ENCODE data around the gene EXOC6.

EXOC6 gene, protein sequence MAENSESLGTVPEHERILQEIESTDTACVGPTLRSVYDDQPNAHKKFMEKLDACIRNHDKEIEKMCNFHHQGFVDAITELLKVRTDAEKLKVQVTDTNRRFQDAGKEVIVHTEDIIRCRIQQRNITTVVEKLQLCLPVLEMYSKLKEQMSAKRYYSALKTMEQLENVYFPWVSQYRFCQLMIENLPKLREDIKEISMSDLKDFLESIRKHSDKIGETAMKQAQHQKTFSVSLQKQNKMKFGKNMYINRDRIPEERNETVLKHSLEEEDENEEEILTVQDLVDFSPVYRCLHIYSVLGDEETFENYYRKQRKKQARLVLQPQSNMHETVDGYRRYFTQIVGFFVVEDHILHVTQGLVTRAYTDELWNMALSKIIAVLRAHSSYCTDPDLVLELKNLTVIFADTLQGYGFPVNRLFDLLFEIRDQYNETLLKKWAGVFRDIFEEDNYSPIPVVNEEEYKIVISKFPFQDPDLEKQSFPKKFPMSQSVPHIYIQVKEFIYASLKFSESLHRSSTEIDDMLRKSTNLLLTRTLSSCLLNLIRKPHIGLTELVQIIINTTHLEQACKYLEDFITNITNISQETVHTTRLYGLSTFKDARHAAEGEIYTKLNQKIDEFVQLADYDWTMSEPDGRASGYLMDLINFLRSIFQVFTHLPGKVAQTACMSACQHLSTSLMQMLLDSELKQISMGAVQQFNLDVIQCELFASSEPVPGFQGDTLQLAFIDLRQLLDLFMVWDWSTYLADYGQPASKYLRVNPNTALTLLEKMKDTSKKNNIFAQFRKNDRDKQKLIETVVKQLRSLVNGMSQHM
- 19.2 to 23.0 (median 21.3) reads per million in 3 donors for total RNA-seq

DNA sequence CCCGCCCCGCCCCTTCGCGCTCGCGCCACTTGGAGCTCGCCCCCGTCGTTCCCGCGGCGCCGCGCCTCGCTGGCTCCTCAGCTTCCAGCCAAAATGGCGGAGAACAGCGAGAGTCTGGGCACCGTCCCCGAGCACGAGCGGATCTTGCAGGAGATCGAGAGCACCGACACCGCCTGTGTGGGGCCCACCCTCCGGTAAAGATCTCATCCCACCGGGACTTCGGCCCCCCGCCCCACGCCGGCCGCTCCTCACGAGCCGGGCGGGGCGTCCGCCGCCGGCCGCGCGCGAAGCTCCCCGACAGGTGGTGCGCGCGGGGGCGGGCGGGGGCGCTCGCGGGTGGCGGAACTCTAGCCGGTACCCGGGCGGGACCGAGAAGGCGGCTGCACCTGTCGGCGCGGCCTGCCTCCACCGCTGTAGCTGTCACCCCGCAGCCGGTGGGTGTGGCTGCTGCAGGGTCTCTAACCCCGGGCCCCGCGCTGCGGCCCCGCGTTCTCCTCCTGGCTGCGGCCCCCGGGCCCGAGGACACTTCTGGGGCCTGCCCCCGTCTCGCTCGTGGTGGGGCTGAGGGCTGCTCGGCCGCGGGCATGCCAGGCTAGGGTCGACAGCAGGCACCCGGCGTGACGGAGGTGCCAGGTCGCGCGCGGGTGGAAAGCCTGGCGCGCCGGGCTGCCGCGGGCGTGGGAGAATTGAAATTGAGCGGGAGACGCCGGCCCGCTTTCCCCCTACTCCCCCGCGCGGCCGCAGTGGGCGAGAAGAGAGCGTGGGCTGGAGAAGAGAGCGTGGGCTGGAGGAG, at the start of gene EXOC6:
EXOC6 (plus strand) TSS at position 80 of the 793 bp plus-strand sequence; CDS start at position 94, 14 bp downstream.
- peak within 1 kb of the TSS; percentile 84 for H3K4me3 ChIP-seq (ENCODE audit: insufficient read depth, low read depth, low read length, poor library complexity, severe bottlenecking)
- DNase-seq, result peak; percentile 69 to 79 (median 77)
- peaks cover 6% of the 10 kb centered on the region for H3K4me1 ChIP-seq (ENCODE audit: control insufficient read depth, insufficient read depth, low read length, poor library complexity, severe bottlenecking)
- no peaks in the 10 kb centered on the region for H3K9me3 ChIP-seq (ENCODE audit: control insufficient read depth, low read length)
- H3K36me3 ChIP-seq (ENCODE audit: control insufficient read depth, insufficient read depth, low read length), result no peaks in the 10 kb centered on the region
- H3K27me3 ChIP-seq (replicated peaks; ENCODE audit: control insufficient read depth, insufficient read depth, low read length, poor library complexity, severe bottlenecking), result no peaks in the 10 kb centered on the region
- H3K27ac ChIP-seq (ENCODE audit: insufficient read depth, low read length, poor library complexity, severe bottlenecking), result peak within 1 kb of the TSS; percentile 87

DNA sequence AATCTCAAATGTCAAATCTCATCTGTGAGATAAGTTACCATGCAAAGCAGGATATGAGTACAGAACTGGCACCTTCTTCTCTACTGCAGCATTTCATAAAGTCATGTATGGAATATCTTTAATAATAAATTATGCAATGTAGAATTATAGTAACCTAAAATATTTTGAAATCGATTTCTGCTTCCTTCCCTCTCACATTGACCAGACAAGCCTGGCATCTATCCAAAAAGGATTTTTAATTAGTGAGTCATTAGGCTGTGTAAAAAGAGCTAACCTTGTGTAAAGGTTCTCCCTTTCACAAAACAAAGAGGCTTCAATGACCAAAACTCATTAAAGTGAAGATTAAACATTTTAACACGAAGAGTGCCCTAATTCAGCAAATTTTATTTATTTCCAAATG, 48.8 kb upstream of the EXOC6 start:
- Histone ChIP-seq H3K9me3 (ENCODE audit: control insufficient read depth, low read length) (no peaks in the 10 kb centered on the region), H3K27ac (ENCODE audit: insufficient read depth, low read length, poor library complexity, severe bottlenecking) (no peak overlapping the region), H3K4me3 (ENCODE audit: insufficient read depth, low read depth, low read length, poor library complexity, severe bottlenecking) (no peak overlapping the region), H3K27me3 (replicated peaks; ENCODE audit: control insufficient read depth, insufficient read depth, low read length, poor library complexity, severe bottlenecking) (no peaks in the 10 kb centered on the region), H3K36me3 (ENCODE audit: control insufficient read depth, insufficient read depth, low read length) (no peaks in the 10 kb centered on the region), H3K4me1 (ENCODE audit: control insufficient read depth, insufficient read depth, low read length, poor library complexity, severe bottlenecking) (no peaks in the 10 kb centered on the region)
- DNase-seq, result no peak

DNA sequence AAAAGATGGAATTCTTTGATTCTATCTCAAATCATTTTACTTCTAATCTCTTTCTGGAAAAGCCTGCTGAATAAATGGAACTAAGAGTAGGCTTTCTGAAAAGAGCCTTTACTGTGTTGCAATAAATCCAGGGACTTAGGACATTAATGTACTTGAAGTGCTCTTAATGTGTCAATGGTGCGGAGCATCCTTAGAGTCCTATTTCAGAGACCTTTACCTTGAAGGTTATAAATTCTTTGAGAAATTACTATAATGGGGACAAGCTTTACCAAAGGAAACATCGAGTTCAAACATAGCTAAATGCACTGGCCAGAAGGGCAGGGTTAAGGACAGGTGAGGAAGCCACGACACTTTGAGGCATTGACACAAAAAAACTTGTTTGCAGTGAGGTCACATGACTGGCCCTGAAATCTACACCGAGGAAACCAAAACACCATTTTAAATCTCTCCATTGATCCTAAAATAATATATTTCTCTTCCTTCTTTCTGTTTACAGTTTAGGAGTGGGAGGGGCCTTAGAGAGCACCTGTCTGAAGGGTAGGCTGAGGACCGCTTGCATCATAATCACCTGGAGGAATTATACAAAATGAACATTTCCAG, 48.1 kb upstream of the EXOC6 start:
- H3K27ac ChIP-seq (ENCODE audit: insufficient read depth, low read length, poor library complexity, severe bottlenecking), result no peak overlapping the region
- H3K4me3 ChIP-seq (ENCODE audit: insufficient read depth, low read depth, low read length, poor library complexity, severe bottlenecking), result no peak overlapping the region
- H3K36me3 ChIP-seq (ENCODE audit: control insufficient read depth, insufficient read depth, low read length), result no peaks in the 10 kb centered on the region
- H3K9me3 ChIP-seq (ENCODE audit: control insufficient read depth, low read length), result no peaks in the 10 kb centered on the region
- no peaks in the 10 kb centered on the region for H3K27me3 ChIP-seq (replicated peaks; ENCODE audit: control insufficient read depth, insufficient read depth, low read length, poor library complexity, severe bottlenecking)
- no peaks in the 10 kb centered on the region for H3K4me1 ChIP-seq (ENCODE audit: control insufficient read depth, insufficient read depth, low read length, poor library complexity, severe bottlenecking)
- DNase-seq, result no peak

DNA sequence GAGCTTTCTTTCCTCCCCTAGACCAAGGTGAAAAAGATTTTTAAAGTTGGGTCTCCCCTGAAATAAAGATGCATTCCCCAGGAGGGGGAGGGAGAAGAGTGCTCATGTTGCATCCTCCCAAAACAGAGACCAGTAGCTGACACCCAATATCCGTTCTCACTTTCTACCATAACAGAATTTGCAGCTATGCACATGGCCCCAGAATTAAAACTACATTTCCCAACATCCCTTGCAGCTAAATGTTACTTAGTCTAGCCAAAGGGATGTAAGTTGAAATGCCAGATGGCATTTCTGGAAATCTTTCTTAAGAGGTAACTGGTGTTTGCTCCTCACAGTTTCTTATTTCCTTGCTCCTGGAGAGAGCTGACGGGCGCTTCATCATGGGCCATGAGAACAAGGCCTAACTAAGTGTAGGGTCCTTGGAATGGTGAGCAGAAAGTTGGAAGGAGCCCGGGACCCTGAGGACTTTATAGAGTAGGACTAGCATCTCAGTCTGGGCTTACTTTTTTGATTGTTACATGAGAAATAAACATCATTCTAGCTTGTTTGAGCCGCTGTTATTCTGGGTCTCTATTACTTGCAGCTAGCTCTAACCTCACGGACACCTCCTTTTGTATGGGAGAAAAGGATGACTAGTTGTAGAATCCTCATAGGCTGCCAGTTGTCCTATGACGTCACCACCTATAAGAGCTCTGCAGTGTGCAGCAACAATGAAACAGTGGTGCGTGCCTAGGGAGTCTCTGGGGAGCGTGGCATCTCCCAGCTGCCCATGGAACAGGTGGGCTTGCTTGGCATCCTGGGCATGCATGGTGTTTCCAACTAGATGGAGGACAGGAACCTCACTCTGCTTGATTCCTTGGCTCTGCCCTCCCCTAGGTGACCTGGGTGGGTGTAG, 46.1 kb upstream of the EXOC6 start:
- H3K27ac ChIP-seq (ENCODE audit: insufficient read depth, low read length, poor library complexity, severe bottlenecking), result no peak overlapping the region
- H3K36me3 ChIP-seq (ENCODE audit: control insufficient read depth, insufficient read depth, low read length), result no peaks in the 10 kb centered on the region
- H3K4me1 ChIP-seq (ENCODE audit: control insufficient read depth, insufficient read depth, low read length, poor library complexity, severe bottlenecking), result no peaks in the 10 kb centered on the region
- DNase-seq, result no peak
- no peaks in the 10 kb centered on the region for H3K9me3 ChIP-seq (ENCODE audit: control insufficient read depth, low read length)
- no peaks in the 10 kb centered on the region for H3K27me3 ChIP-seq (replicated peaks; ENCODE audit: control insufficient read depth, insufficient read depth, low read length, poor library complexity, severe bottlenecking)
- no peak overlapping the region for H3K4me3 ChIP-seq (ENCODE audit: insufficient read depth, low read depth, low read length, poor library complexity, severe bottlenecking)

DNA sequence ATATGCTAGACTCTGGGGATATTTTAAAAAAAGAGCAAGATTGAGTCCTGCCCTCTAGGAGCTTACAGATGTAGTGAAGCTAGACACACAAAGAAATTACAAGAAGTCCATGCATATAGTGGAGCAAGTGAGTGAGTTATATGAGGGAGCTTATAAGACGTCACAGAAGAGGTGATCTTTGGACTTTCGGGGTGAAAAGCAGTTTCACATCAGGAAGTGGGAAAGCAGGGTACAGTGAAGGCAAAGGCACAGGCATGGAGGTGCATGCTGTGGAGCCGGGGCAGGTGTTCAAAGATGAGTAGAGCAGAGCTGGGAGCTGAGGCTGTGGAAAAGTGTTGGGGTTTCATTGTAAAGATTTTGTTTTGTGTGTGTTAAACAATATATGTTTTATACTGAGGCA, 38.5 kb upstream of the EXOC6 start:
- H3K27me3 ChIP-seq (replicated peaks; ENCODE audit: control insufficient read depth, insufficient read depth, low read length, poor library complexity, severe bottlenecking), result no peaks in the 10 kb centered on the region
- no peaks in the 10 kb centered on the region for H3K9me3 ChIP-seq (ENCODE audit: control insufficient read depth, low read length)
- no peak overlapping the region for H3K4me3 ChIP-seq (ENCODE audit: insufficient read depth, low read depth, low read length, poor library complexity, severe bottlenecking)
- no peak overlapping the region for H3K27ac ChIP-seq (ENCODE audit: insufficient read depth, low read length, poor library complexity, severe bottlenecking)
- H3K4me1 ChIP-seq (ENCODE audit: control insufficient read depth, insufficient read depth, low read length, poor library complexity, severe bottlenecking), result no peaks in the 10 kb centered on the region
- H3K36me3 ChIP-seq (ENCODE audit: control insufficient read depth, insufficient read depth, low read length), result no peaks in the 10 kb centered on the region
- DNase-seq, result no peak

DNA sequence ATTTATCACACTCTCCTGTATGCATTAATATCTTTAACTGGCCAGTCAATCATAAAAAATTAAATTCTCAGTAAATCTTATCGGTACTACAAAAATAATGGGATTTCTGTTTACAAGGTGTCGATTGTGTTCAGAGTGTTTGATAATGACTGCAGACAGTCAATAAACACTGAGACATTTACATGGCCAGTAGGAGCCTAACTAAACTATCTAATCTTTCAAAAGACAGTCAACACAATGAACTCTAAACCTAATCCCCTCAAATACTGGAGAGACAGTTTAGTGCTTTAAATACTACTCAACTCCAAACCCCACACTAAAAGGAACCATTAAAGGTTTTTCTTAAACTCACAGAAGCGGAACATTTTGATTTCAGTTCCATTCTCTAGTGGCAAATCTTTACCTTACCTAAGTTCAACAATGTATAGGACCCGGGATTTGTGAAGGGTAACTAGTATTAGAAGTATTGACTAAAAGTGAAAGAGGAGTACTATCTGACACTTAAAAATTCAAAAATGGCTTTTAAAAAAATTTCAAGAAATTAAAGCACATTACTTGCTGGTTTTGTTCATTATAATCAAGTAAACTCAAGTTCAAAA, 37.3 kb upstream of the EXOC6 start:
- H3K36me3 ChIP-seq (ENCODE audit: control insufficient read depth, insufficient read depth, low read length), result no peaks in the 10 kb centered on the region
- no peaks in the 10 kb centered on the region for H3K27me3 ChIP-seq (replicated peaks; ENCODE audit: control insufficient read depth, insufficient read depth, low read length, poor library complexity, severe bottlenecking)
- no peak overlapping the region for H3K4me3 ChIP-seq (ENCODE audit: insufficient read depth, low read depth, low read length, poor library complexity, severe bottlenecking)
- H3K4me1 ChIP-seq (ENCODE audit: control insufficient read depth, insufficient read depth, low read length, poor library complexity, severe bottlenecking), result no peaks in the 10 kb centered on the region
- DNase-seq, result no peak
- no peaks in the 10 kb centered on the region for H3K9me3 ChIP-seq (ENCODE audit: control insufficient read depth, low read length)
- no peak overlapping the region for H3K27ac ChIP-seq (ENCODE audit: insufficient read depth, low read length, poor library complexity, severe bottlenecking)

DNA sequence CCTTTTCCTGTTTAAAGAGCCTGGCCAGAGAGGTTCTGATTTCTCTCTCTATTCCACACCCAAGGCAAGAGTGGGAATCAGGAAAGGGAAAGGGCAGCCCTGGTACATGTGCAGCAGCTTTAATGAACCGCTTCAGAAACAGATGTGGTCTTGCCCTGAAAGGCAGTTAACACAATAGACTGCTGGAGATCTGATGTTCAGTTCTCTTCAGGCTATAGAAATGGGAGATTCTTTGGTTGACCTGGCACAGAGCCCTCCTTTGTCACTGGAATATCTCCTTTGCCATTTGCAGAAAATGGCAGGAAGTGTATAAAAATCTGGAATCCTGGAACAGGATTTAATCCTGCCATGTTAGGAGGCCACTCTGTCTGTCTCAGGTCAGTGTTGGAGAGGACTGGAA, 36.3 kb upstream of the EXOC6 start:
- Histone ChIP-seq H3K4me3 (ENCODE audit: insufficient read depth, low read depth, low read length, poor library complexity, severe bottlenecking) (no peak overlapping the region), H3K27ac (ENCODE audit: insufficient read depth, low read length, poor library complexity, severe bottlenecking) (no peak overlapping the region), H3K36me3 (ENCODE audit: control insufficient read depth, insufficient read depth, low read length) (no peaks in the 10 kb centered on the region), H3K9me3 (ENCODE audit: control insufficient read depth, low read length) (no peaks in the 10 kb centered on the region), H3K4me1 (ENCODE audit: control insufficient read depth, insufficient read depth, low read length, poor library complexity, severe bottlenecking) (no peaks in the 10 kb centered on the region), H3K27me3 (replicated peaks; ENCODE audit: control insufficient read depth, insufficient read depth, low read length, poor library complexity, severe bottlenecking) (no peaks in the 10 kb centered on the region)
- DNase-seq, result no peak

DNA sequence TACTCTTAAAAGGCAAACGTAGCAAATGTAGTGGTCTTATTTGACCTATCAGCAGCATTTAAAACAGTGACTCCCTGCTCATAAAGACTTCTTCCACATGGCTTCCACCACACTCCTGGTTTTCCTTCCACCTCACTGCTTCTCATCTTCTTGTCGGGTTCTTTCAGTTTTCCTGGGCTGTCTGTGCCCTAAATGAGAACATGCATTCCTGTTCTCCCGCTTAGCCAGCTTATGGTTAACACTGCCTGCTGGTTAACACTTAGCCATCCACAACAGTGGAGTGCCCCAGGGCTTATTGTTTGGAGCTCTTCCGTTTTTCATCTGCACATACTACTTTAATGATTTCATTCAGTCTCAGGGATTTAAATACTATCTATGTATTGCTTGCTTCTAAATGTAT, 34.3 kb upstream of the EXOC6 start:
- H3K9me3 ChIP-seq (ENCODE audit: control insufficient read depth, low read length), result no peaks in the 10 kb centered on the region
- no peaks in the 10 kb centered on the region for H3K4me1 ChIP-seq (ENCODE audit: control insufficient read depth, insufficient read depth, low read length, poor library complexity, severe bottlenecking)
- no peak for DNase-seq
- no peaks in the 10 kb centered on the region for H3K27me3 ChIP-seq (replicated peaks; ENCODE audit: control insufficient read depth, insufficient read depth, low read length, poor library complexity, severe bottlenecking)
- no peaks in the 10 kb centered on the region for H3K36me3 ChIP-seq (ENCODE audit: control insufficient read depth, insufficient read depth, low read length)
- H3K4me3 ChIP-seq (ENCODE audit: insufficient read depth, low read depth, low read length, poor library complexity, severe bottlenecking), result no peak overlapping the region
- H3K27ac ChIP-seq (ENCODE audit: insufficient read depth, low read length, poor library complexity, severe bottlenecking), result no peak overlapping the region

Measured in effector memory CD4-positive, alpha-beta T cell (primary cell).